Bone marrow (tissue), 2 donors: Measurements from ENCODE around the gene ART4.

Experiments used
- DNase-seq, 2 donors: peaks; one replicate each; lab custom pipeline; 2025; lab: John Stamatoyannopoulos, UW

ART4 gene

DNA sequence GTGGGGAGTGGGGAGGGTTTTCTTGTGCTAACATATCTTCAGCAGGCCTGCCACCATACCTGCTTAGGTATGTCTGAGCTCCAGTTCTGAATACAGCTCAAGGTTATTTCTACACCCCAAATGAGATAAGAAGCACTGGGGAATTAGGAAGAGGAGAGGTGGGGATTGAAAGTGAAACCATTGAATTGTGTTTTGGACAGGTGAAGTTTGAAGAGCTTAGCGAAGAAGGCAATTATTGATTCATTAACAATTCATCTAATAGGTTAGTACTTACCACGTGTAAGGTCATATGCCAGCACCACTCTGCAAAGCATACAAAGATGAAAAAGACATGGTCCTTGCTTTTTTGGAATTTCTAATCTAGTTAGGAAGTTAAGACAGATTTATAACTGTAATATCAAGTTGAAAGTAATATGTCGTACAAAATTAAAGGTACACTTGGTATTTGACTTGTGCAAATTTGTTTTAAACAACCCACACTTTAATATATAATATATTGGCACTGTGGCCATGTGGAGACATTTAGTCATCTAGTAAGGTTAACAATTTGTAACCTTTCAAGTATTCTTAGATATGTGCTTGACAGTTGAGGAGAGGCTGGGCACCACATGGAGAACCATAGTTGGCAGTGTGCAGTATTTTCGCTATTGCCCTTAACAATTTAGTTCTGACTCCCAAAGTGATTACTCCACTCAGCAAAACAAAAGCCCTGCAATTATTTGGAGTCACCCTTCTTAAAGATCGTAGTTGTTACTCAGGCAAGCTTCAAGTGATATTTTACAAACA lies 33.0 kb downstream of the ART4 start:
- DNase-seq: no peak

DNA sequence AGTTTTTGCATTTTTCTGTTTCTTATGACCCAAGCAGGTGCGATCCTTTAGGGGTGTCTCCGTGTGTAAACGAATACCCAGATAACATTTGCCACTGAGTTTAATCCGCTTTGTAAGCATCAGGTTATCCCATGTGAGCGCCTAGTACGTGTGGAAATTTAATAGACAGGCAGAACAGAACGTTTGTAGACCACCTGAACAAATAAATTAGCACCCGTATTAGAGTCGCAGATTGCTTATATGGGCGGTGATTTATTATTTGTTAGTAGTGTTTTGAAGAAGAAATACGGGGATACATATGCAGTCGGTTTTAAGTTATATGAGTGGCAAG lies 39.5 kb downstream of the ART4 start:
- DNase-seq: no peak

DNA sequence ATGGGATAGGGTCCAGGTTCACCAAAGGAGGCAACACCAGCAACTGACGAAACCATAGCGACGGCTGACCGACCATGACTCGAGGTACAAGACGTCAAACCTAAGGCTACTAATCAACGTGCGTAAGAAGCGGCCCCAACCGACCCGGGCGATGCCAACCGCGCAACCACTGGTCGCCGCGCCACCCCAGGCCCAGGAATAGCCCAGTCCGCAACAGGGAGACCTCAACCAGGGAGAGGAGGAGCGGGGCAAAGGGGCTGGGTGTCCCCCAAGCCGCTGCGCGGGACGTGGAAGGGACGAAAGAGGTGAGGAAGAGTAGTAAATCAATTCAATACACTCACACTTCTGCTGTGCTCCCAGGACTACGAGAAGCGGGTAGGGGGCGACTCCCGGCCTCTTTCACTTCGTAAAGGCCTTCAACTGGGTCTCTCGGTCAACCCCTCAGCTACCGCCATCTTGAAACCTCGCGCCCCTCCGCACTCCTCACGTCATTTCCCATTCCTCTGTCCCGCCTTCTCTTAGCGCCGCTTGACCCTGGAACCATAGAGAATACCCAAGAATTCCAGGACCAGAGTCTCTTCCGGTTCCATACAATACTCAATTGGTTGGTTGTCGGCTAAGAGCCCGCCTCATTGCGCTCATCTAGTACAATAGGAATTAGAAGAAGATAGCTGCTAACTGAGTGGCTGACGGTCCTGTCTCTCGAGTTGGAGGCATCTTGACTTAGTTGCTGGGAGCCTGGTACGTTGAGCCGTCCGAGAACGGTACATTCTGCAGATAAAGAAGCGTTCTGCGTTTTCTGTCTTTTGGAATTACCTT lies 40.1 kb downstream of the ART4 start, which contains the start of the genes C12orf60 and WBP11:
TSS of gene C12orf60 (plus strand) at position 660 of the 819 bp plus-strand sequence. CDS start 19,266 bp downstream, outside the sequence.
TSS of gene WBP11 (minus strand) at position 468 of the 819 bp plus-strand sequence. CDS start 2,095 bp downstream, outside the sequence.
- peak; percentile 79 to 99 for DNase-seq

DNA sequence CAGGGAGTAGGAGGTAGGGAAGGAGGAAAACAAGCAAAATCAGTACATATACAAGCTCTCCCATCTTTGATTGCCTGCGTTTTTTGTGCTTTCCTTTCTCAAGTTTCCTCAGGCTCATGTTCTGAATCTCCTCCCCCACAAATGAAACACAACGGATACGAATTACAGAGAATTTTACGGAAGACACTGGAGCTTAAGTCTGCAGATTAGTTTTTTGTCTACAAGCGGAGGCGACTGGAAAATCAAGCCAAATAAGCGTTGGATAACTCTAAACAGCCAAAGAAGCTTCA lies 40.7 kb downstream of the ART4 start:
- DNase-seq: no peak

DNA sequence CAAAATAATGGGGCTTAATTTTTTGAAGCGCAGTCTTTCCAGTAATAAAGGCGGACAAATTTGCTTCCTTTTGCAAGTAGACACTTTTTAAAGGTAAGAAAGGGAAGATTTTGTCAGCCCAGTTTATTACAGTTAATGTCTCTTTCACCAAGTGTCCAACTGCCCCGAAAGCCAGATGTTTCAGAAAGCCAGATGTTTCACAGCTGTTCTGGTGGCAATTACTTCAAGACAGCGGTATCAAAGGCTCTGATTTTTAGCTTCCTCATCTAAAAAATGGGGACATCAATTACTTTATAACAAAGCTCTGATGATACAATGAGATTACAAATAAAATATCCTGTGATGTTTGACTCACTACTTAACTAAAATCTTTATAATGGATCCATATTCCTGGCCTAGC lies 41.1 kb downstream of the ART4 start:
- no peak for DNase-seq

DNA sequence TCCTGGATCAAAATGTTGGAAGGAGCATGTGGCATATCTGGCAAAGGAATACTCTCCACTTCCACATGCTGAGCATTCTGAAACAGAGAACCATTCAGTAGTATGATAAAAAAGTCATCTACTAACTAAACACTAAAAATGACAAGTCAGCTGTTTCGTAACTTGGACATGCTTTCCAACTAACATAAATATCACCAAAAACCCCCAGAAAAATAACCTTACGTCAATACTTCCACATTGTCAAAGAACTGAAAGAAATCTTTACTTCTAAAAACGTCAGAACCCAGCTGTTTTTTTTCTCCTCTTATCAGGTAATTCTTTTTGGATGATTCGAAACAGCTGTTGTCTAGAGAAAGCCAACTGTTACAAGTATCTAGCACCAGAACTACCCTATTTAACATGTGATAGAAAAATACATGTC lies 48.3 kb downstream of the ART4 start:
- DNase-seq: no peak

DNA sequence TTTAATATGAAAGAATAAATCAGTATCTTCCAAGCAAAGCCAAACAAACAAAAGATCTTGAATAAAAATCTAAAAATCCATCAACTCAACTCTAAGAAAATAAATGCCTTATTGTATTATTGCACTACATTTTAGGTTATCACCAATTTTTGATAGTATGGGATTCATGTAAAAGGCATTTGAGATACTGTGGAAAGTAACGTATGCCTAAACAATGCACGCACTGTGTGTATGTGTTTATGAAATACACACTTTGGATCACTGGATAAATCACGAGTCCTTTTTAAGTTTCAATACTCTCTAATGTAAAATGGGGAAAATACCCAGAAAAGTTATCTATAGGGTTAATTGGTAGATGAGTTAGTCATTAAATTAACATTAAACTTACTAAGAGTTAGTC lies 57.8 kb downstream of the ART4 start:
- DNase-seq: no peak

DNA sequence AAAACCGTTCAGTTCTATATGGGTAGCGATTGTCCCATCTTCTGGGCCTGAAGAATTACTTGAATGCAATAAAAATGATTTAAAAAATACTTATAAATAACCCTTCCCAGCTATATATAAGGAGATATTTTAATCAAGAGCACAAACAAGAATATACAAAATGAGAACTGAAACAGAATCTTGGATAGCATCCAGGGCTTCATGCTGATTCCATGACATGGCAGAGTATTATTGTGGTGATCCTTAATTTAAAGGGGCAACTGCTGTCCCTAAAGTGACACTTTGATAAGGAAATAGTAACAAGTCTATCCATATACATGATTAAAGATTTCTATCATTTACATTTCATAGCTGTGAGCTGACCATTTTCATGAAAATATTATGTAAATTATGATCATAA lies 58.9 kb downstream of the ART4 start:
- no peak for DNase-seq

DNA sequence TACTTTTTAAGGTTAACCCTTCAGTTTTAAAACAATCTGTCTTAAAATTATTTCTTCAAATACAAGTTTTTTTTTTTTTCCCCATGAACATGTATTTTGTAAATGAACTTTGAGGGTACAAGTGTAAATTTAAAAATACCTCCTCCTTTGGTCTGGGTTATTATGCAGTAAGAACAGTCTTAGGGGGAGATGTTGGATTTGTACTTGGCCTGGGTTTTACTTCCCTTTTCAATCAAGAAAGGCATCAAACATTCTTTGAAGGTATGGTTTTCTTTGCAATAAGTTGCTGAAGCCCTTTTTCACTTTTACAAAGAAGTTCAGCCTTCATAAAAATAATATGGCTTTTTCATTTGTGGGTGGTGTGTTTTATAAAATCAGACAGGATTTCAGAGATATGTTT lies 60.6 kb downstream of the ART4 start:
- DNase-seq: no peak

DNA sequence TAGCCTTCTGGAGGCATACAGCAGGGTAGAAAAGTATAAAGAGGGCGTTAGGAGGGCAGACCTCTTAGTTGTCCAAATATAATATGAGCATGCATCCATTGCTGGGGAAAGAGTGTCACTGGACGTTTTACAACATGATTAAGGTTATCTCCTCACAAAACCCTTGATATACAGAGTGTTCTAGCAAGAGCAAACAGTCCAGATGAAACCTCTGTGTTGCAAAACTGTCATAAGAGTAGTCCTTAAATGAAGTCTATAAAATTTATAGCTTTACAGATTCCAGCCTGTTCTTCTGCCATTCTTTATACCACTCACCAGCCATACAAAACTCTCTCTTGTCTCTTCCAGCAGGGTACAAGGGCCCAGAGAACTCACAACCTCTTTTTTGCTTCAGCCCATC lies 61.8 kb downstream of the ART4 start:
- no peak for DNase-seq

DNA sequence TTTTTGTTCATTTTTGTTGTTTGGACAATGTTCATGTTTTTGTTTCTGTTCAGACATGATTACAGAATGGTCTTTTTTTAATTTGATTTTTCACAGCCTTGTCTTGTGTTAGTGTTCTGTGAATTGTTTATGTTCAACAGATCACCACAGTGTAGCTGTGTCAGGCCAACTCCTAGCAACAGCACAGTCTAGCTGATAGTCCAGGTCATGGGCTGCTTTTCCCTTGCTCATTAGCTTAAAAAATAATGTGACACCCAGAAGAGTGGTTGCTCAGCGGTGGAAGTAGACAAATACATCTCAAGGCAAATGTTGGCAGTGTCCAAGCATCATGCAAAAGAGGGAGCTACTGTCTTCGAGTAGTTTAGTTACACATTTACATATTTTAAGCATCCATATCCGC lies 62.5 kb downstream of the ART4 start:
- DNase-seq: no peak

DNA sequence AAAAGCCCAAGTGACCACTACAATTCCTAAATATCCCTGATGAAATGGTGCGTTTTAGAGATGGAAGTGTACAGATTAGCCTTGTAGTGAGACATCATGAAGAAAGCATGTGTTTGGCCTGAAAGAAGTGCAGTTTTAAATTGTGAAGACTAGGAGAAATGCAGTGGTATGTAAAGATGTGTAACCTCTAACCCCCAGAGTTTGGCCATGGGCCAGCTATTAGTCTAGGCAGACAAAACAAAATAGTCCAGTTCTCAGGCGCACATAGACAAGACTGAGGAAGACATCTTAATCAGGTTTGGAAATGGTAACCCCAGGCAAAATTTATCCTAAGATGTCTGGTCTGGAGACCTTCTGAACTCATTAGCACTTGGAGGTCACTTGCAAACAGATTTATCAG lies 63.5 kb downstream of the ART4 start:
- DNase-seq: no peak

DNA sequence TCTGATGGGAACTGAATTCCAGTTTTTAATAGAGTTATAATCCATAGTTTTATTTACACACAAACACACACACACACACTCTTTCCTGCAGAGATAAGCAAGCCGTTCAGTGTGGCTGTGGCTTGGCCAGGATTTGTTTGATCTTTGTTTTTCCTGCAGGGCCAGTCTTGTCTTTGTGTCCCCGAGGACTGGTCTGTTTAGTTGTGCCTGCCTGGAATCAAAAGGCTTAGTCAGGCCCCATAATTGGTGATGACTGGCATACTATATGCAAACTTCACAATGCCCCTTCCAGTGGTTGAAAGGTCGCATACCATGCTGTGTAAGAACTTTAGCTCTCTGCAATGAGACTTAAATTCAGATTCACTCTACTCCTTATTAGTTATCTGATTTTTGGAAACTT lies 66.1 kb downstream of the ART4 start:
- no peak for DNase-seq

DNA sequence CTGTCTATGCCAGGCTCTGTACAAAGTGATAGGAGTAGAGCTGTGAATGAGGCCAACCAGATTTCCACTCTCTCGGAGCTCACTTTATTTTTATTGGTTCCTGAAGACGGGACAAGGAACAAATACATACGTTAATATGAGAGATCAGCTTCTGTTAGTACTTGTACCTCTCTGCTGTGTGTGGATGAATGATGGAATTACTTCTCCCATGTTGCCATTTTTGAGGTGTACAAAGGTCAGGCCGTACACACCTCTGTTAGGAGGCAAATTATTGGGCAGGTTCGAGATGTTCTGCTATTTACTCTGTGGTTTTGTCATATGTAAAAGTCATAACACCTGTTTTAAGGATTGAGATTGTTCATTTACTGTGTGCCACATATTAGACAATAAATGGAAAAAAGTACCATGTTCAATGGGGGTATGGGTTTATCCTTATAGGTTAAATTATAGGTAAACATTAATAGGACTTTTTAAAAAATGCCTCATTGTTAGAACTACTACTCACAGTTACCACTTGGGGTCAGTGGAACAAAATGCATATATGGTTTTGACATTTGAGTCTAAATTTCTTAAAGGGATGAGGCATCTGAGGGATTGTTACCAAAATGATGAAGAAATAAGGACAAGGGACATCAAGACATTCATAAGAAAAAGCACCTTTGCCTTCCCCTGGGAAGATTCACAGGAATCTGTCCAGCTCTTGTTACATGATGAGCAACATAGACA lies 66.9 kb downstream of the ART4 start:
- DNase-seq: no peak

DNA sequence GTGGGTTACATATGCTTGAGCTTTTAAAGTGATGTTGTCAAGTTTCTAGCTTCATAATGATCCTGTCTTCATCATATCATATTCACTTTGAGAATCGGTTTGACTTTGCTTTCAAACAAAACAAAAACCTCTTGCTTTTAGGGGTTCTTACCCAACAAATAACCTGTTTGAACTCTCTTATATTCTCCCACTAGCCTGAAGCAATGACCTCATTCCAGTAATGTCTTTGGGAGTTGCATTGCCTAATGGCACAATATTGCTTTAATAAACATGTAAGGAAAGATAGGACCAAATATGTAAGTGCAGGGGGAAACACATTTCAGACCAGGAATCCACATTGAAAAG lies 67.7 kb downstream of the ART4 start:
- DNase-seq: no peak
